ENCODE data around the gene SMAD1. TPM values are rescaled to one million over a fixed set of nuclear protein-coding genes. Genes with fewer than 3 reads are reported as not detected.

SMAD1 gene
- total and polyA plus RNA-seq, 2 of the 4 experiments (the other 2 are of a cell fraction): 11.6 to 17.6 TPM

GRCh38 chr4:145490796-145491195 is 9.1 kb downstream of the SMAD1 start:
- ChIA-PET CTCF (no interaction called here), POLR2A (ENCODE audit: unreplicated experiment) (no interaction called here)
- Histone ChIP-seq H3K79me1 (ENCODE audit: low read depth in 1 of 2, low read length in 2 of 2) (peaks cover 28 to 29% of the 10 kb centered on the region in 2 experiments), H3K4me2 (ENCODE audit: low read depth, low read length) (no peak overlapping the region), H3K4me1 (ENCODE audit: control insufficient read depth, insufficient read depth, low read length) (peaks cover 2% of the 10 kb centered on the region; the same call in 1 of the 2 replicates), H2AK9ac (replicated peaks; ENCODE audit: low read depth, low read length, poor library complexity) (no peak overlapping the region), H3K14ac (replicated peaks; ENCODE audit: low read depth, low read length) (no peak overlapping the region), H4K5ac (ENCODE audit: low read depth, low read length) (no peak overlapping the region), H3K36me3 (ENCODE audit: control insufficient read depth, insufficient read depth, low read length) (peaks cover 1% of the 10 kb centered on the region; the same call in 1 of the 2 replicates), H2AFZ (replicated peaks; ENCODE audit: low read length, poor library complexity) (no peak overlapping the region), H3K18ac (ENCODE audit: low read depth, low read length) (no peak overlapping the region), H2BK20ac (ENCODE audit: low read depth, low read length) (no peak overlapping the region), H3K9me3 (ENCODE audit: control insufficient read depth, insufficient read depth, low read length) (no peaks in the 10 kb centered on the region), H3K27ac (ENCODE audit: insufficient read depth, low read length) (no peak overlapping the region), H3K56ac (ENCODE audit: extremely low read depth, insufficient read depth, low read length) (no peak overlapping the region), H3K27me3 (ENCODE audit: control insufficient read depth, insufficient read depth, low read length) (no peaks in the 10 kb centered on the region), H2BK15ac (ENCODE audit: low read depth, low read length) (no peak overlapping the region), H4K20me1 (ENCODE audit: insufficient read depth, low read length) (peaks cover 14% of the 10 kb centered on the region; the same call in 1 of the 2 replicates), H3K9ac (ENCODE audit: low read depth, low read length) (no peak overlapping the region), H3K4me3 (ENCODE audit: insufficient read depth, low read depth, low read length) (no peak overlapping the region), H2BK5ac (ENCODE audit: low read depth, low read length, poor library complexity, severe bottlenecking) (no peak overlapping the region), H3K9me1 (ENCODE audit: insufficient read depth, low read length) (peaks cover 3% of the 10 kb centered on the region; the same call in 1 of the 2 replicates), H4K91ac (ENCODE audit: insufficient read depth, low read depth, low read length) (no peak overlapping the region), H4K8ac (ENCODE audit: low read depth in 2 of 2, low read length in 2 of 2) (no peak overlapping the region), H3K4ac (ENCODE audit: low read depth, low read length) (no peak overlapping the region), H2BK120ac (ENCODE audit: low read depth, low read length) (no peak overlapping the region), H2AK5ac (ENCODE audit: low read depth, low read length) (no peak overlapping the region), H3K23ac (ENCODE audit: low read depth, low read length) (no peak overlapping the region)
- no CpG with 5 or more reads among the region's 1 CpG for WGBS, 2 experiments (ENCODE audit: extremely low coverage in 2 of 2, insufficient read length in 1 of 2)
- dilution Hi-C loops (cut with HindIII; ENCODE audit: low sequenced_read_pairs, unreplicated experiment): no loop called here
- no TSS peak for BruUV-seq (replicated peaks)
- intact Hi-C loops (cut with micrococcal nuclease): no loop called here
- in situ Hi-C loops (cut with MboI; ENCODE audit: low sequenced_read_pairs): no loop called here
- no peak for TF ChIP-seq NFE2L2 (IDR thresholded peaks at IDR 0.05; ENCODE audit: low read depth, low read length)
- TF ChIP-seq RFX5 (IDR thresholded peaks at IDR 0.05; ENCODE audit: low read depth, low read length): no peak
- no peak for TF ChIP-seq CEBPB (IDR thresholded peaks at IDR 0.05; ENCODE audit: low read depth, low read length)
- TF ChIP-seq SMC3 (IDR thresholded peaks at IDR 0.05; ENCODE audit: low read depth, low read length): no peak
- TF ChIP-seq MXI1 (IDR thresholded peaks at IDR 0.05; ENCODE audit: borderline replicate concordance, low read depth, low read length): no peak
- TF ChIP-seq RCOR1 (IDR thresholded peaks at IDR 0.05; ENCODE audit: insufficient replicate concordance, low read length): no peak
- no peak for TF ChIP-seq RAD21 (IDR thresholded peaks at IDR 0.05; ENCODE audit: low read length)
- no peak for TF ChIP-seq MAFK (IDR thresholded peaks at IDR 0.05; ENCODE audit: low read depth, low read length)
- TF ChIP-seq CTCF (conservative IDR thresholded peaks at IDR 0.05; ENCODE audit: low read depth, low read length): no peak
- no peak for TF ChIP-seq BHLHE40 (IDR thresholded peaks at IDR 0.05; ENCODE audit: low read depth, low read length)
- TF ChIP-seq CHD1 (IDR thresholded peaks at IDR 0.05; ENCODE audit: low read depth, low read length): no peak
- TF ChIP-seq, protein P1, sequence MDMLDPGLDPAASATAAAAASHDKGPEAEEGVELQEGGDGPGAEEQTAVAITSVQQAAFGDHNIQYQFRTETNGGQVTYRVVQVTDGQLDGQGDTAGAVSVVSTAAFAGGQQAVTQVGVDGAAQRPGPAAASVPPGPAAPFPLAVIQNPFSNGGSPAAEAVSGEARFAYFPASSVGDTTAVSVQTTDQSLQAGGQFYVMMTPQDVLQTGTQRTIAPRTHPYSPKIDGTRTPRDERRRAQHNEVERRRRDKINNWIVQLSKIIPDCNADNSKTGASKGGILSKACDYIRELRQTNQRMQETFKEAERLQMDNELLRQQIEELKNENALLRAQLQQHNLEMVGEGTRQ (IDR thresholded peaks at IDR 0.05; ENCODE audit: low read depth, low read length): no peak
- no peak for TF ChIP-seq MAZ (IDR thresholded peaks at IDR 0.05; ENCODE audit: borderline replicate concordance, low read depth, low read length)
- TF ChIP-seq FOS (IDR thresholded peaks at IDR 0.05; ENCODE audit: low read depth, low read length): no peak
- TF ChIP-seq, protein P2, sequence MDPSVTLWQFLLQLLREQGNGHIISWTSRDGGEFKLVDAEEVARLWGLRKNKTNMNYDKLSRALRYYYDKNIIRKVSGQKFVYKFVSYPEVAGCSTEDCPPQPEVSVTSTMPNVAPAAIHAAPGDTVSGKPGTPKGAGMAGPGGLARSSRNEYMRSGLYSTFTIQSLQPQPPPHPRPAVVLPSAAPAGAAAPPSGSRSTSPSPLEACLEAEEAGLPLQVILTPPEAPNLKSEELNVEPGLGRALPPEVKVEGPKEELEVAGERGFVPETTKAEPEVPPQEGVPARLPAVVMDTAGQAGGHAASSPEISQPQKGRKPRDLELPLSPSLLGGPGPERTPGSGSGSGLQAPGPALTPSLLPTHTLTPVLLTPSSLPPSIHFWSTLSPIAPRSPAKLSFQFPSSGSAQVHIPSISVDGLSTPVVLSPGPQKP (IDR thresholded peaks at IDR 0.05; ENCODE audit: borderline replicate concordance, low read depth, low read length): no peak
- ATAC-seq (ENCODE audit: low read depth) (no peak), DNase-seq (no peak)
